GM21423 (cell line): ENCODE results near the gene B3GAT2.
"Not testable (repeated sequence)": the region's sequence is repeated elsewhere in the genome, so short reads cannot be mapped to it uniquely, and the experiment has no call there.

Source experiments
- ATAC-seq: cut with Tn5 transposase; IDR thresholded peaks from one replicate; pipeline ENCODE4 v1.9.1; 2021; ENCODE audit warnings: mild to moderate bottlenecking, moderate library complexity; ENCODE audit not compliant: unreplicated experiment

Gene B3GAT2

GRCh38 chr6:70956451-70957283 lies at the start of gene B3GAT2:
Gene B3GAT2 (minus strand): TSS chr6:70957060. CDS start chr6:70956429, 631 bp downstream.
- peak; percentile 7 for ATAC-seq

DNA sequence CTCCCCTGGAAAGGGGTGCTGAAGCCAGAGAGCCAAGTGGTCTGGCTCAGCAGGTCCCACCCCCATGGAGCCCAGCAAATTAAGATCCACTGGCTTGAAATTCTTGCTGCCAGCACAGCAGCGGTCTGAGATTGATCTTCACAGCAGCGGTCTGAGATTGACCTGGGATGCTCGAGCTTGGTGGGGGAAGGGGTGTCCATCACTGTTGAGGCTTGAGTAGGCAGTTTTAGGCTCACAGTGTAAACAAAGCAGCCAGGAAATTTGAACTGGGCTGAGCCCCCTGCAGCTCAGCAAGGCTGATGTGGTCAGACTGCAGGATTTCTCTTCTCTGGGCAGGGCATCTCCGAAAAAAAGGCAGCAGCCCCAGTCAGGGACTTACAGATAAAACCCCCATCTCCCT lies 41.3 kb upstream of the B3GAT2 start:
- ATAC-seq: no peak

- ATAC-seq: no peak
Measured at GRCh38 chr6:70997379-70997778, 40.5 kb upstream of the B3GAT2 start.

DNA sequence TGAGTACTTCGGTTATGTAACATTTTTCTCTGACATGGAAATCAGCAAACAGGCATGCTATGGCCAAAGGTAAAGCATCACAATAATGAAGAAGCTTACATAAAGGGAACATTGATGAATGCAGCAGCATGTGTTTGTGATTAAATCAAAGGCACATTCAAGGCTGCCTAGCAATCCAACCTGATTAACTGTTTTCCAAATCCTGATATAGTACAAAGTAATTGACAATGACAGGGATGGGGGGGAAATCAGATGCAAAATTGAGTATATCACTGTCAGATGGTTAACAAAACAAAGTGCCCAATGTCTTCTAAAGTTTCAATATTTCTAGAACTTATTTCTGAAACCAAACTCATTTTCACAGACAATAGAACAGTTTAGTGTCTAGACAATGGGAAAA lies 39.2 kb upstream of the B3GAT2 start:
- ATAC-seq: no peak

DNA sequence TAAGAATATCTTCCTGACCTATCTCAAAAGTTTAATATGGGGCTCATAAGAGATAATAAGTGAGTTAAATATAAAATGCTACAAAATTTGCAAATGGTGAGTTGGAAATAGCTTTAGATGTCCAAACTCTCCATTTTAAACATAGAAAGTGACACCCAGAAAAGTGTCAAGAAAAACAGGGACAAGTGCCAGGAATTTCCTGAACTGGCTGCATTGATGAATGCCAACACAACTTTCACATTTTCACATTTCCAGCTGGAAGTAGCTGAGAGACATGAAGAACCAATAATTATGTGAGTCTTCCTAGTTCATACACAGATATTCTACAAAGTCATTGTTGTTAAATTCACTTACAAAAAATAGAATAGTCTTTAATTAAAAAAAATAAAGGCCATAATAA lies 38.6 kb upstream of the B3GAT2 start:
- no peak for ATAC-seq

DNA sequence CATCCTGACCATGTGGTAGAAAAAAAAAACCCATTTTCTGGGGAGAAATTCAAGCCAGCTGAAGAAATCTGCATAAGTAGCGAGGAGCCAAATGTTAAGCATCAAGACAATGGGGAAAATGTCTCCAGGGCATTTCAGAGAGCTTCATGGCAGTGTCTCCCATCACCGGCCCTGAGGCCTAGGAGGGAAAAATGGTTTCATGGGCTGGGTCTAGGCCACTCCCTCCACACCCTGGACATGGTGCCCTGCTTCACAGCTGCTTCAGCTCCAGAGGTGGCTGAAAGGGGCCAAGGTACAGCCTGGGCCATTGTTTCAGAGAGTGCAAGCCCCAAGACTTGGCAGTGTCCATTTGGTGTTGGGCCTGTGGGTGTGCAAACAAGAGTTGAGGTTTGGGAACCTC lies 34.4 kb upstream of the B3GAT2 start:
- no peak for ATAC-seq

GRCh38 chr6:70985156-70985555 lies 28.3 kb upstream of the B3GAT2 start:
- no peak for ATAC-seq

- no peak for ATAC-seq
Measured at GRCh38 chr6:70982747-70983146, 25.9 kb upstream of the B3GAT2 start.

- no peak for ATAC-seq
Measured at GRCh38 chr6:70980727-70981126, 23.9 kb upstream of the B3GAT2 start.

DNA sequence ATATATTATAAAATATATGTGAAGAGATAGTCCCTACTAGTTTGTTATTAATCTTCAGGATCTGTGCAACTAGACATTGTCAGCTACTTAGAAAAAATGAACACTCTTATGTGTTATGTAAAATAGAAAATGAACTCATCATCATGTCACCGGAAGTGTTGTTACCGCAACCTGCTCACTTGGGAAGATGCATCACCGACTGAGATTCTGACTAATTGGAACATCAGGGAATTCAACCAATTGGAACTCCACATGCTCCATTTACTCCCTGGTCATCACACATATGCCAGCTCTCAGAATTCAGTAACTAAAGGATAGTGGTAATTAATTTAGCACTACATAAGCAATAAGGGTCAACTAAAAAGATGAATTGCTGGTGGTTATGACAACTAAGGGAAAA lies 16.7 kb upstream of the B3GAT2 start:
- ATAC-seq: no peak

DNA sequence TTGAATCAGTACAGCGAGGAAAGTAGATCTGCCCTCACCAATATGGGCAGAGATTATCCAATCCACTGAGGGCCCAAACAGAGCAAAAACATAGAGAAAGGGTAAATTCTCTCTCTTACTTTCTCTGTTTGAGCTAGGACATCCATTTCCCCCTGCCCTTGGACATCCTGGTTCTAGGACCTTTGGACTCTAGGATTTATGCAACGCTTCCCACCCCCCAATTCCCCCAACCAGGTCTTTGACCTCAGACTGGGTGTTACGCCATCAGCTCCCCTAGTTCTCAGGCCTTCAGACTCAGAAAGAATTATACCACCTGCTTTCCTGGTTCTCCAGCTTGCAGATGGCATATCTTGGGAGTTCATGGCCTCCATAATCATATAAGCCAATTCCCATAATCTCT lies 10.2 kb upstream of the B3GAT2 start:
- ATAC-seq: no peak

DNA sequence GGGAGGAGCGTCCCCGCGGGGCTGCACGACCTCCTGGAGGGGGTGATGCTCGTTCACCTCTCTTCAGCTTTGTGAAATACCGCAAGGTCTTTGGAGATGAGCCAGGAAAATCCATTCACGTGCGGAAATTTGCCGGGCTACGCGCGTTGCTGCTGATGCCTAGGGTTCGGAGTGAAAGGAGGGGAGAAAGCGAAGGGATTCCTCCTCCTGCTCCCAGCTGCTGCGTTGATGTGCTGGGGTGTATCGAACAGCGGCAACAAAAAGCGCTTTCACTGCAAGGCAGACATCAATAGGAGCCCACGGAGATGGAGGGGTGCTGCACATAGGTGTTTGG lies 391 bp upstream of the B3GAT2 start:
- ATAC-seq: no peak

GRCh38 chr6:70956191-70956450 lies 739 bp downstream of the B3GAT2 start:
- peak; percentile 2 for ATAC-seq

- peak; percentile 96 for ATAC-seq
Measured at GRCh38 chr6:70955441-70956190, 1.2 kb downstream of the B3GAT2 start.

DNA sequence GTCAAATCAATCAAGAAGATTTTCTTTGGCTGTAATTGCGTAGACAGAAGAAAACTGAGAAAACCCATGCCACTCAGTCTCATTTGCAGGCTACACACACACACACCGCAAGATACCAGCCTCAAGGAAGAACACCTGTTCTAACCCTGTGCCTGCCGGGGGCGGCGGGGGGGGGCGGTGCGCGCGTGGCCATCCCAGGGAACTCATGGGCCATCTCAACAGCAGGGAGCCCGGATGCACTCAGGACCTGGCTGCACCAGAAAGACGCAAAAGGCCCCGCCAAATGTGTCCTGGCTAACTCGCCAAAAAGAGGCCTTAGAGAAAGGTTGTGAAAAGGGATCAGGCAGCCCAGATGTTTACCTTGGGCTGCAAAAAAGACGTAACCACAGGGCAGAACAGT lies 2.1 kb downstream of the B3GAT2 start:
- ATAC-seq: no peak

DNA sequence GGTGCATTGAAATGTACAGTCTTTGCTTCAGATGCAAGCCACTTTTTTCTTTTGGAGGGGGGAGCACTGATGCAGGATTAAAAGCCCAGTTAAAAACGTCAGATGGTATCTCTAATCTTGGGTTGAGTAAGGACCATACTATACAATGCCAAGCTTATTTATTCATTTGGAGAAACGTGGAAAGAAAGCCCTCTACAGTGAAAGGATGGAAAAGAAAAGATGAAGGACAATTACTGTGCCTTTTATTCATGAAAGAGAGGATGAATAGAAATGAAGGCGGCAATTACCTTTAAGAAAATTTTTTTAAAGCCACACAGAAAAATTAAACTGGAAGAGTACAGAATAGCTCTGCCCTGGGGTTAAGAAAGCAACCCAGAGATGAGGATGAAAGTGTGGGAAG lies 2.7 kb downstream of the B3GAT2 start:
- no peak for ATAC-seq

DNA sequence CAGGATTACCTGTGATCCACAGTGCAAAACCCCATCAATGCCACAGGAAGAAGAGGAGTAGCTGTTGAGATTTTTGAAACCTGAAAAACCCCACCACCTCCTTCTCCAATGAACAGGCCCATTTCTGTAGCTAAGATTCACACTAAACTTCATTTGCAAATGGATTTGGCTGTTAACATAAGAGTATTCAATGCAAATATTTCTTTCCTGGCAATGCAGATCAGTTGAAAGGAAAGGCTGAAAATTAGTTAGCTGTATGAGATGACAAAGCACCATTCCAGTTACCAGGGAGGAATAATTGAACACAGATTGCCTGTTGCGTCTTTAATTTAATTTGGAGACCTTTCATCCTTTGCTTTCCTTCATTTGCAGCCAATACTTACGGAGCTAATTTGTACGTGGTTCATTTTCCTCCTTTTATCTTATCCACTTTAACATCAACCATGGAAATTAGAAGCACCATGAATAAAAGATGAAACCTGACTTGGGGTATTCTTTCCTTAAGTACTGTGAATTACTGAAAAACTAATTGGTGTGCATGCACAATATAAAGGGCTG lies 4.2 kb downstream of the B3GAT2 start:
- ATAC-seq: no peak

GRCh38 chr6:70944321-70944720 lies 12.5 kb downstream of the B3GAT2 start:
- ATAC-seq: not testable (repeated sequence)

GRCh38 chr6:70933853-70934252 lies 23.0 kb downstream of the B3GAT2 start:
- no peak for ATAC-seq

GRCh38 chr6:70905742-70906141 lies 51.1 kb downstream of the B3GAT2 start:
- no peak for ATAC-seq

GRCh38 chr6:70903665-70904452 lies 53.0 kb downstream of the B3GAT2 start:
- no peak for ATAC-seq

GRCh38 chr6:70901324-70901723 lies 55.5 kb downstream of the B3GAT2 start:
- no peak for ATAC-seq
